Neural crest cell (in vitro differentiated cells): Measurements from ENCODE around the gene SLAMF9. TPM values are rescaled to one million over a fixed set of nuclear protein-coding genes. Genes with fewer than 3 reads are reported as not detected.

ENCODE experiments used
- DNase-seq: peaks from one replicate; pipeline ENCODE4 v3.0.0; 2021; ENCODE audit warnings: low read depth, mixed read lengths, low spot score
- H3K27ac Mint-ChIP-seq: one replicate; pipeline ENCODE4 v1.8.0; 2021; ENCODE audit warnings: mild to moderate bottlenecking, mixed read lengths; ENCODE audit not compliant: unreplicated experiment
- H3K27me3 Mint-ChIP-seq: 2 replicates; pipeline ENCODE4 v1.8.0; 2021; ENCODE audit warnings: low read depth, mild to moderate bottlenecking, mixed read lengths
- H3K36me3 Mint-ChIP-seq: 2 replicates; pipeline ENCODE4 v1.8.0; 2021; ENCODE audit warnings: low read depth, mild to moderate bottlenecking, mixed read lengths
- H3K4me1 Mint-ChIP-seq: 2 replicates; pipeline ENCODE4 v1.8.0; 2021; ENCODE audit warnings: mixed read lengths
- H3K4me3 Mint-ChIP-seq: one replicate; pipeline ENCODE4 v1.8.0; 2021; ENCODE audit warnings: mild to moderate bottlenecking, mixed read lengths
- H3K9me3 Mint-ChIP-seq: 2 replicates; pipeline ENCODE4 v1.8.0; 2021; ENCODE audit warnings: mixed read lengths
- CTCF ChIP-seq: fragments of 200-600 bp; sonication (generic); conservative IDR thresholded peaks from 2 replicates; pipeline ENCODE4 v1.5.0; 2021; ENCODE audit warnings: antibody characterized with exemption, mild to moderate bottlenecking
- total RNA-seq: library from RNA; stranded (reverse); gene quantifications from 2 replicates; pipeline ENCODE4 v1.2.1, GENCODE V29; 2021

Gene SLAMF9
- total RNA-seq, 1 donor from 2014 or later, result not detected

- H3K4me1 Mint-ChIP-seq, result no peaks in the 10 kb centered on the region
- H3K9me3 Mint-ChIP-seq, result peaks cover 2% of the 10 kb centered on the region
- no peak for DNase-seq
- no peak overlapping the region for H3K4me3 Mint-ChIP-seq
- TF ChIP-seq CTCF, result no peak
- no peak overlapping the region for H3K27ac Mint-ChIP-seq
- peaks cover 69% of the 10 kb centered on the region for H3K27me3 Mint-ChIP-seq
- no peaks in the 10 kb centered on the region for H3K36me3 Mint-ChIP-seq
These were observed 27.5 kb upstream of the SLAMF9 start for GRCh38 chr1:159981351-159982055.

GRCh38 chr1:159980786-159981185, 26.7 kb upstream of the SLAMF9 start:
- H3K36me3 Mint-ChIP-seq, result no peaks in the 10 kb centered on the region
- no peak overlapping the region for H3K27ac Mint-ChIP-seq
- peaks cover 2% of the 10 kb centered on the region for H3K9me3 Mint-ChIP-seq
- H3K4me1 Mint-ChIP-seq, result no peaks in the 10 kb centered on the region
- H3K4me3 Mint-ChIP-seq, result no peak overlapping the region
- TF ChIP-seq CTCF, result no peak
- DNase-seq, result no peak
- peaks cover 69% of the 10 kb centered on the region for H3K27me3 Mint-ChIP-seq

- Mint-ChIP-seq H3K27ac (no peak overlapping the region), H3K4me1 (no peaks in the 10 kb centered on the region), H3K36me3 (no peaks in the 10 kb centered on the region), H3K9me3 (peaks cover 2% of the 10 kb centered on the region), H3K4me3 (no peak overlapping the region), H3K27me3 (peaks cover 66% of the 10 kb centered on the region)
- TF ChIP-seq CTCF, result no peak
- no peak for DNase-seq
These were observed 26.0 kb upstream of the SLAMF9 start for GRCh38 chr1:159980076-159980475.

- H3K36me3 Mint-ChIP-seq, result no peaks in the 10 kb centered on the region
- no peak overlapping the region for H3K4me3 Mint-ChIP-seq
- DNase-seq, result no peak
- TF ChIP-seq CTCF, result no peak
- no peaks in the 10 kb centered on the region for H3K4me1 Mint-ChIP-seq
- H3K9me3 Mint-ChIP-seq, result peaks cover 2% of the 10 kb centered on the region
- peaks cover 63% of the 10 kb centered on the region for H3K27me3 Mint-ChIP-seq
- no peak overlapping the region for H3K27ac Mint-ChIP-seq
These were observed 25.2 kb upstream of the SLAMF9 start for GRCh38 chr1:159979257-159979656.

- no peak for DNase-seq
- Mint-ChIP-seq H3K9me3 (peaks cover 2% of the 10 kb centered on the region), H3K36me3 (no peaks in the 10 kb centered on the region), H3K27ac (no peak overlapping the region), H3K27me3 (peaks cover 52% of the 10 kb centered on the region), H3K4me1 (no peaks in the 10 kb centered on the region), H3K4me3 (no peak overlapping the region)
- no peak for TF ChIP-seq CTCF
These were observed 24.0 kb upstream of the SLAMF9 start for GRCh38 chr1:159978107-159978398.
